HepG2 (cell line): ENCODE results near the gene CACNA1I. TPM values are rescaled to one million over a fixed set of nuclear protein-coding genes. Genes with fewer than 3 reads are reported as not detected.

Experiments used
- ATAC-seq: fragments of 200-7000 bp; cut with Tn5 transposase; 3 replicates; pipeline ENCODE4 v1.9.1; 2020; ENCODE audit warnings: mild to moderate bottlenecking, moderate library complexity
- BruUV-seq: library from RNA; stranded (reverse); fragments of 400-500 nt; replicated peaks from 2 replicates; lab custom pipeline; 2021; lab: Mats Ljungman, UMichigan
- CTCF ChIA-PET: fragments of 300-600 bp; formaldehyde crosslinking; extraction: SDS; loops from one replicate; lab custom pipeline; 2021; ENCODE audit warnings: low total read pairs, inconsistent platforms, low intra/inter-chr PET ratio; lab: Yijun Ruan, JAX
- POLR2A ChIA-PET: fragments of 350-600 bp; sonication (Branson Sonifier 250); formaldehyde crosslinking; loops from one replicate; lab custom pipeline; 2020; ENCODE audit warnings: antibody characterized with exemption, inconsistent platforms; lab: Yijun Ruan, JAX
- DNase-seq: peaks from one replicate; pipeline ENCODE4 v3.0.0-alpha.2; 2015; ENCODE audit warnings: low spot score
- FAIRE-seq: peaks from 3 replicates; lab custom pipeline; 2011; peaks lifted over from hg19 to GRCh38; lab: Jason Lieb, UNC
- H2AFZ ChIP-seq: one replicate; pipeline ENCODE4 v1.6.1; 2011; ENCODE audit warnings: low read length, inconsistent platforms
- H3K27ac ChIP-seq: fragments of 300-600 bp; 3 replicates; pipeline ENCODE4 v1.8.0; 2011; ENCODE audit warnings: mixed run types, mild to moderate bottlenecking, mixed read lengths, low read length, inconsistent platforms; ENCODE audit not compliant: insufficient read depth; ENCODE audit errors: extremely low read length
- H3K27me3 ChIP-seq, 2 experiments: fragments of 200-600 bp in 1 of 2; 2 replicates in 1 of 2; 3 replicates in 1 of 2; pipeline versions ENCODE4 v1.6.0 to v1.8.0; 2011; ENCODE audit warnings: low read length in 2 of 2, mild to moderate bottlenecking in 2 of 2, moderate library complexity in 2 of 2, inconsistent platforms in 1 of 2; ENCODE audit not compliant: insufficient read depth in 2 of 2, control insufficient read depth in 1 of 2
- H3K36me3 ChIP-seq, 2 experiments: fragments of 200-600 bp in 1 of 2; replicated peaks in 1 of 2; 2 replicates in 1 of 2; 3 replicates in 1 of 2; pipeline versions ENCODE4 v1.5.1 to v1.8.0; 2011; ENCODE audit warnings: low read length in 2 of 2, inconsistent platforms in 1 of 2; ENCODE audit not compliant: insufficient read depth in 2 of 2, control insufficient read depth in 1 of 2
- H3K4me1 ChIP-seq: 2 replicates; pipeline ENCODE4 v1.5.1; 2012; ENCODE audit warnings: low read length, inconsistent platforms; ENCODE audit not compliant: insufficient read depth
- H3K4me2 ChIP-seq: 2 replicates; pipeline ENCODE4 v1.6.0; 2011; ENCODE audit warnings: low read depth, low read length, inconsistent platforms
- H3K4me3 ChIP-seq, 3 experiments: fragments of 200-600 bp in 1 of 3; sonication (generic), shearing (Covaris generic) in 1 of 3; replicated peaks in 1 of 3; 2 replicates each; pipeline ENCODE4 v1.5.1; 2011 to 2016; ENCODE audit warnings: low read length in 3 of 3, inconsistent platforms in 2 of 3, low read depth in 2 of 3, mild to moderate bottlenecking in 2 of 3, control low read depth in 1 of 3, mixed read lengths in 1 of 3; ENCODE audit not compliant: insufficient read depth in 1 of 3
- H3K79me2 ChIP-seq: one replicate; pipeline ENCODE4 v1.6.1; 2011; ENCODE audit warnings: low read length, inconsistent platforms; ENCODE audit not compliant: insufficient read depth
- H3K9ac ChIP-seq: 2 replicates; pipeline ENCODE4 v1.6.0; 2011; ENCODE audit warnings: mild to moderate bottlenecking, low read depth, low read length, inconsistent platforms; ENCODE audit not compliant: insufficient read depth
- H3K9me3 ChIP-seq: 2 replicates; pipeline ENCODE4 v1.5.1; 2012; ENCODE audit warnings: mild to moderate bottlenecking, low read length
- H4K20me1 ChIP-seq: 2 replicates; pipeline ENCODE4 v1.6.0; 2011; ENCODE audit warnings: inconsistent platforms, mild to moderate bottlenecking, low read length, moderate library complexity; ENCODE audit not compliant: insufficient read depth
- GATA4 ChIP-seq: sonication (generic); IDR thresholded peaks from 2 replicates; pipeline ENCODE4 v1.6.1; 2016; ENCODE audit warnings: antibody characterized with exemption, low read depth, borderline replicate concordance
- NKX3-1 ChIP-seq: sonication (generic); formaldehyde crosslinking; IDR thresholded peaks from 2 replicates; pipeline ENCODE4 v1.5.0; 2020; ENCODE audit warnings: missing genetic modification reagents
- RXRA ChIP-seq: sonication (generic); formaldehyde crosslinking; IDR thresholded peaks from 2 replicates; pipeline ENCODE4 v1.5.1; 2020; ENCODE audit warnings: missing genetic modification reagents
- ZKSCAN5 ChIP-seq: sonication (generic); formaldehyde crosslinking; IDR thresholded peaks from 2 replicates; pipeline ENCODE4 v1.5.1; 2020; ENCODE audit warnings: mild to moderate bottlenecking, missing genetic modification reagents
- ZNF614 ChIP-seq: IDR thresholded peaks from 2 replicates; pipeline ENCODE4 v1.6.1; 2018; ENCODE audit warnings: missing biosample characterization, missing genetic modification reagents, inconsistent platforms, borderline replicate concordance
- WGBS: methylation state at CpG from one replicate; pipeline ENCODE4 v1.1.6; 2017; ENCODE audit warnings: low lambda C conversion rate; 5-methylcytosine and 5-hydroxymethylcytosine counted together
- in situ Hi-C: cut with HindIII; loops from 2 replicates; pipeline ENCODE4 v1.10.0; 2017; ENCODE audit warnings: low pct_unique_long_range_greater_than_20kb; ENCODE audit not compliant: extremely low pct_ligation_motif_present
- intact Hi-C: fragments of 100-400 bp; cut with micrococcal nuclease; formaldehyde crosslinking; loops from one replicate; pipeline ENCODE4 v1.10.0; 2022; ENCODE audit not compliant: unreplicated experiment
- polyA plus RNA-seq, 8 experiments: library from polyadenylated mRNA; depleted of rRNA in 3 of 8; stranded (reverse) in 7 of 8; unstranded in 1 of 8; fragments of >200 nt; fragmentation: Illumina TruSeq in 4 of 8; extraction: Trizol in 4 of 8; gene quantifications; 2 replicates each; pipeline versions ENCODE4 v1.2.1 to v1.2.3, GENCODE V29; 2011 to 2016; ENCODE audit warnings: low read depth in 4 of 8, missing spikeins in 1 of 8, mixed read lengths in 1 of 8; ENCODE audit not compliant: insufficient read depth in 1 of 8
- total RNA-seq, 5 experiments: library from RNA; depleted of rRNA; stranded (reverse); fragments of >200 nt; fragmentation: Illumina TruSeq; extraction: Trizol; gene quantifications; 2 replicates each; pipeline ENCODE4 v1.2.3, GENCODE V29; 2016; ENCODE audit warnings: low read depth in 1 of 5
- TF ChIP-seq, protein P1 (sequence below): sonication (generic); formaldehyde crosslinking; IDR thresholded peaks from 2 replicates; pipeline ENCODE4 v1.9.0; 2021; ENCODE audit warnings: mild to moderate bottlenecking, missing genetic modification reagents

CACNA1I gene
- total and polyA plus RNA-seq, 2 of the 13 experiments (the other 11 are each of a cell fraction or from before 2014, with no cell fraction given), result not detected

DNA sequence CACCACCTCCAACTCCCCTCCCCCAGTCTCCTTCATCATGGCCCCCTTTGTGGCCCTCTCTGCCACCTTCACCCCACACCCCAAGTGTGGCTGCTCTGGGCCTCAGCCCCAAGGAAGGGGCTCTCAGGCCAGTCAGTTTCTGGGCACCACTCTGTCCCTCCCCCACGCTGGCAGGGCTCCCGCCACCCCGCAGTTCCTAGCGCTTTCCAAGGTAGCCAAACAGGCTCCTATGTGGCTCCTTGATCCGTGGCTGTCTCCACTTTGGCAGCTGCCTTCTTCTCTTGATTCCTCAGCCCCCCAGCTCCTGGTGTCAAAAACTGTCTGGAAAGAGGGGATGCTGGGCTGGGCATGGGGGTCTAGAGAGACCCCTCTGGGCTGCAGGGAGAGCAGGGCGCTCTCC lies 10.4 kb upstream of the CACNA1I start:
- H3K4me1 ChIP-seq, result no peaks in the 10 kb centered on the region
- no peak overlapping the region for H3K4me3 ChIP-seq
- FAIRE-seq (no peak), ATAC-seq (no peak), DNase-seq (no peak)
- no peak for TF ChIP-seq ZKSCAN5
- TF ChIP-seq ZNF614 (CRISPR knock-in tag), result no peak
- TF ChIP-seq, protein P1, sequence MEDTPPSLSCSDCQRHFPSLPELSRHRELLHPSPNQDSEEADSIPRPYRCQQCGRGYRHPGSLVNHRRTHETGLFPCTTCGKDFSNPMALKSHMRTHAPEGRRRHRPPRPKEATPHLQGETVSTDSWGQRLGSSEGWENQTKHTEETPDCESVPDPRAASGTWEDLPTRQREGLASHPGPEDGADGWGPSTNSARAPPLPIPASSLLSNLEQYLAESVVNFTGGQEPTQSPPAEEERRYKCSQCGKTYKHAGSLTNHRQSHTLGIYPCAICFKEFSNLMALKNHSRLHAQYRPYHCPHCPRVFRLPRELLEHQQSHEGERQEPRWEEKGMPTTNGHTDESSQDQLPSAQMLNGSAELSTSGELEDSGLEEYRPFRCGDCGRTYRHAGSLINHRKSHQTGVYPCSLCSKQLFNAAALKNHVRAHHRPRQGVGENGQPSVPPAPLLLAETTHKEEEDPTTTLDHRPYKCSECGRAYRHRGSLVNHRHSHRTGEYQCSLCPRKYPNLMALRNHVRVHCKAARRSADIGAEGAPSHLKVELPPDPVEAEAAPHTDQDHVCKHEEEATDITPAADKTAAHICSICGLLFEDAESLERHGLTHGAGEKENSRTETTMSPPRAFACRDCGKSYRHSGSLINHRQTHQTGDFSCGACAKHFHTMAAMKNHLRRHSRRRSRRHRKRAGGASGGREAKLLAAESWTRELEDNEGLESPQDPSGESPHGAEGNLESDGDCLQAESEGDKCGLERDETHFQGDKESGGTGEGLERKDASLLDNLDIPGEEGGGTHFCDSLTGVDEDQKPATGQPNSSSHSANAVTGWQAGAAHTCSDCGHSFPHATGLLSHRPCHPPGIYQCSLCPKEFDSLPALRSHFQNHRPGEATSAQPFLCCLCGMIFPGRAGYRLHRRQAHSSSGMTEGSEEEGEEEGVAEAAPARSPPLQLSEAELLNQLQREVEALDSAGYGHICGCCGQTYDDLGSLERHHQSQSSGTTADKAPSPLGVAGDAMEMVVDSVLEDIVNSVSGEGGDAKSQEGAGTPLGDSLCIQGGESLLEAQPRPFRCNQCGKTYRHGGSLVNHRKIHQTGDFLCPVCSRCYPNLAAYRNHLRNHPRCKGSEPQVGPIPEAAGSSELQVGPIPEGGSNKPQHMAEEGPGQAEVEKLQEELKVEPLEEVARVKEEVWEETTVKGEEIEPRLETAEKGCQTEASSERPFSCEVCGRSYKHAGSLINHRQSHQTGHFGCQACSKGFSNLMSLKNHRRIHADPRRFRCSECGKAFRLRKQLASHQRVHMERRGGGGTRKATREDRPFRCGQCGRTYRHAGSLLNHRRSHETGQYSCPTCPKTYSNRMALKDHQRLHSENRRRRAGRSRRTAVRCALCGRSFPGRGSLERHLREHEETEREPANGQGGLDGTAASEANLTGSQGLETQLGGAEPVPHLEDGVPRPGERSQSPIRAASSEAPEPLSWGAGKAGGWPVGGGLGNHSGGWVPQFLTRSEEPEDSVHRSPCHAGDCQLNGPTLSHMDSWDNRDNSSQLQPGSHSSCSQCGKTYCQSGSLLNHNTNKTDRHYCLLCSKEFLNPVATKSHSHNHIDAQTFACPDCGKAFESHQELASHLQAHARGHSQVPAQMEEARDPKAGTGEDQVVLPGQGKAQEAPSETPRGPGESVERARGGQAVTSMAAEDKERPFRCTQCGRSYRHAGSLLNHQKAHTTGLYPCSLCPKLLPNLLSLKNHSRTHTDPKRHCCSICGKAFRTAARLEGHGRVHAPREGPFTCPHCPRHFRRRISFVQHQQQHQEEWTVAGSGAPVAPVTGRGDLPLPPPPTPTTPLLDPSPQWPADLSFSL (CRISPR knock-in tag), result no peak
- no peak for TF ChIP-seq RXRA (CRISPR knock-in tag)
- TF ChIP-seq NKX3-1, result no peak
- no peak for TF ChIP-seq GATA4
- intact Hi-C loops, result no loop called here
- BruUV-seq, result no TSS peak
- in situ Hi-C loops, result no loop called here
- H3K9ac ChIP-seq, result no peak overlapping the region
- no peaks in the 10 kb centered on the region for H4K20me1 ChIP-seq
- no peaks in the 10 kb centered on the region for H3K79me2 ChIP-seq
- H2AFZ ChIP-seq, result no peak overlapping the region
- no peaks in the 10 kb centered on the region for H3K9me3 ChIP-seq
- POLR2A ChIA-PET, result no interaction called here
- peaks cover 9 to 36% of the 10 kb centered on the region in 2 experiments; a peak in 4 of 5 replicates for H3K27me3 ChIP-seq
- CTCF ChIA-PET, result interaction anchor here (0.6 kb wide), 1 partner anchor 476 kb away, joined by 3 read pairs; no protein-coding TSS in a partner anchor
- H3K4me2 ChIP-seq, result no peak overlapping the region
- H3K36me3 ChIP-seq, result no peaks in the 10 kb centered on the region
- no peak overlapping the region for H3K27ac ChIP-seq
- WGBS, result 18% methylated on average over 6 of the region's 6 CpGs
